ENCODE measurements around the gene DIP2C. TPM values are rescaled to one million over a fixed set of nuclear protein-coding genes. Genes with fewer than 3 reads are reported as not detected.

Gene DIP2C
- total RNA-seq, 2 donors from 2014 or later = 13.0 to 13.7 TPM

DNA sequence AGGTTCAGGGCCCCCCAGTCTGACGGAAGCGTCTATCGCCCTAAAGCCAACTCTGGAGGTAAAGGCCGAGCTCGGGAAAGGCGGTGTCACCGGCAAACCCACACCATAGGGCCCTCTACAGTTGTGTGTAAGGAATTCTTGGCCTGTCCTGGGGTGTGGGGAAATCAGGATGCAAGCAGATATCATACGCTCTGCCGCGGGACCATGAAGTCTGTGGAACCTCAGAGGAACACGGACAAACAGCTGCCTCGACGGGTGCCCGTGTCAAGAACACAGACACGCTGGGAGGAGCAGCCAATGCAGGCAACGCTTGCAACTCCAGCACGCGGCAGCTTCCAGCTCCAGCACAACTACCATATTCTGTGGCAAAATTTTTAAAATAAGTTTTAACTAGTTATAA, 157.9 kb downstream of the DIP2C start:
- no peak overlapping the region for H3K4me3 Mint-ChIP-seq
- 97 to 98% methylated on average over 14 to 18 of the region's 18 CpGs for WGBS, 2 experiments (ENCODE audit: insufficient coverage in 1 of 2, insufficient read length in 1 of 2)
- Histone ChIP-seq H3K27me3 (ENCODE audit: control insufficient read depth, insufficient read depth, low read length, poor library complexity, severe bottlenecking) (no peaks in the 10 kb centered on the region), H3K4me3 (ENCODE audit: low read length) (no peak overlapping the region), H3K27ac (ENCODE audit: low read depth, low read length) (no peak overlapping the region), H3K9me3 (ENCODE audit: control insufficient read depth, low read length) (no peaks in the 10 kb centered on the region), H3K36me3 (ENCODE audit: control insufficient read depth, insufficient read depth, low read length) (no peaks in the 10 kb centered on the region), H3K4me1 (ENCODE audit: control insufficient read depth, insufficient read depth, low read length) (no peaks in the 10 kb centered on the region), H3K9ac (ENCODE audit: extremely low read depth, low read length, poor library complexity, severe bottlenecking) (no peak overlapping the region)
- H3K4me1 Mint-ChIP-seq = no peaks in the 10 kb centered on the region
- no peak overlapping the region for H3K27ac Mint-ChIP-seq
- TF ChIP-seq, protein P1, sequence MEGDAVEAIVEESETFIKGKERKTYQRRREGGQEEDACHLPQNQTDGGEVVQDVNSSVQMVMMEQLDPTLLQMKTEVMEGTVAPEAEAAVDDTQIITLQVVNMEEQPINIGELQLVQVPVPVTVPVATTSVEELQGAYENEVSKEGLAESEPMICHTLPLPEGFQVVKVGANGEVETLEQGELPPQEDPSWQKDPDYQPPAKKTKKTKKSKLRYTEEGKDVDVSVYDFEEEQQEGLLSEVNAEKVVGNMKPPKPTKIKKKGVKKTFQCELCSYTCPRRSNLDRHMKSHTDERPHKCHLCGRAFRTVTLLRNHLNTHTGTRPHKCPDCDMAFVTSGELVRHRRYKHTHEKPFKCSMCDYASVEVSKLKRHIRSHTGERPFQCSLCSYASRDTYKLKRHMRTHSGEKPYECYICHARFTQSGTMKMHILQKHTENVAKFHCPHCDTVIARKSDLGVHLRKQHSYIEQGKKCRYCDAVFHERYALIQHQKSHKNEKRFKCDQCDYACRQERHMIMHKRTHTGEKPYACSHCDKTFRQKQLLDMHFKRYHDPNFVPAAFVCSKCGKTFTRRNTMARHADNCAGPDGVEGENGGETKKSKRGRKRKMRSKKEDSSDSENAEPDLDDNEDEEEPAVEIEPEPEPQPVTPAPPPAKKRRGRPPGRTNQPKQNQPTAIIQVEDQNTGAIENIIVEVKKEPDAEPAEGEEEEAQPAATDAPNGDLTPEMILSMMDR (conservative IDR thresholded peaks at IDR 0.05) = no peak
- H3K36me3 Mint-ChIP-seq (ENCODE audit: low read depth) = no peaks in the 10 kb centered on the region
- no peak for DNase-seq
- H3K27me3 Mint-ChIP-seq (ENCODE audit: insufficient read depth) = no peaks in the 10 kb centered on the region
- no peaks in the 10 kb centered on the region for H3K9me3 Mint-ChIP-seq

DNA sequence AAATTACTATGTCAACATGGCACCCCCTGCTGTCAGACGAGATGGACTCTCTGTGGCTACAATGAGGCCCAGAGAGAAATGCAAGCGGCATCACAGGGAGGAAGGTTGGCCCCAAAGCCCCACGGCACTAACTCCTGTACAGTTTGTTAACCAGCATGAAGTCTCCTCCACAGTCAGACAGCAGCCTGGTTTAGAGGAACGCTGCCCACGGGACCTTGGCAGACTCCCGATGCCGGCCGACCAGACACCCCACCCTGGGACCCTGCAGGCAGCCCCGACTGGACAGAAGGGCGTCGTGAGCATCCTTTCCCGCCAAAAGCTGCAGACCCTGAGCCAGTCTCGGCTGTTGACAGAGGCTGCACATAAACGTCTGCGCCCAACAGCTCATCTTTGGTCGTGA, 158.8 kb downstream of the DIP2C start:
- no peaks in the 10 kb centered on the region for H3K36me3 Mint-ChIP-seq (ENCODE audit: low read depth)
- 95% methylated on average over 14 to 16 of the region's 16 CpGs for WGBS, 2 experiments (ENCODE audit: insufficient coverage in 1 of 2, insufficient read length in 1 of 2)
- no peak for DNase-seq
- no peak overlapping the region for H3K27ac Mint-ChIP-seq
- Histone ChIP-seq H3K4me1 (ENCODE audit: control insufficient read depth, insufficient read depth, low read length) (no peaks in the 10 kb centered on the region), H3K9ac (ENCODE audit: extremely low read depth, low read length, poor library complexity, severe bottlenecking) (no peak overlapping the region), H3K9me3 (ENCODE audit: control insufficient read depth, low read length) (no peaks in the 10 kb centered on the region), H3K36me3 (ENCODE audit: control insufficient read depth, insufficient read depth, low read length) (no peaks in the 10 kb centered on the region), H3K27ac (ENCODE audit: low read depth, low read length) (no peak overlapping the region), H3K4me3 (ENCODE audit: low read length) (no peak overlapping the region), H3K27me3 (ENCODE audit: control insufficient read depth, insufficient read depth, low read length, poor library complexity, severe bottlenecking) (no peaks in the 10 kb centered on the region)
- TF ChIP-seq, protein P1 (conservative IDR thresholded peaks at IDR 0.05) = no peak
- no peak overlapping the region for H3K4me3 Mint-ChIP-seq
- no peaks in the 10 kb centered on the region for H3K9me3 Mint-ChIP-seq
- H3K4me1 Mint-ChIP-seq = no peaks in the 10 kb centered on the region
- H3K27me3 Mint-ChIP-seq (ENCODE audit: insufficient read depth) = no peaks in the 10 kb centered on the region

DNA sequence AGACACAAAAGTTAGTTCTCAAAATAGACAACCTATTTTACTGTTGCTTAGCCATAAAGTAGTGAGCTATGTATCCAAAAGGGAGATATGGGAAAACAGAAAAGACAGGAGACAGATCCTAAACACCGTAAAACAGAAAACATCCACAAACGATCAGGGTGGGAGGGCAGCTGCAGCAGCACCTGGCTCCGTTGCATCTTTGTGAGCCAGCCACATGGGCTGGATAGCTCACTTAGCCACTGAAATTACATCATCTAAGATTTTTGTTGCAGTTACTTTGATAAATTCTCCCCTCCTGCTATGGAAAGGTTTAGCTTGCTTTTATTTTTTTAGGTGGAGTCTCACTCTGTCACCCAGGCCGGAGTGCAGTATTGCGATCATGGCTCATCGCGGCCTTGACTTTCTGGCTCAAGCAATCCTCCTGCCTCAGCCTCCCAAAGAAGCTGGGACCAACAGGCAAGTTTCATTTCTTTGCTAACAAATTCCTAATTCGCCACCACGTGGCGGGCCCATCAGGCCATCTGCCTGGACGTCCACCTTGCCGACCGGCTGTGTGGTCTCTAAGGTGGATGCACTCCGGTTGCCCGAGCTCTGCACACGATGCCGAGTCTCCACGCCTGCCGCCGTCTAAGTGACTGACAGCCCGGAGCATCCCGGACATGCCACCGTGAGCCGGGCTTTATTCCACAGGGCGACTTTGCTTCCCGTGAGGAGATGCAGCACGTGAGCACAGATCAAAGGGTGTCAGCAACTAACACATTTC, 159.8 kb downstream of the DIP2C start:
- Mint-ChIP-seq H3K9me3 (no peaks in the 10 kb centered on the region), H3K4me3 (no peak overlapping the region)

More for the DNA sequence above, 159.8 kb downstream of the DIP2C start:
- no peaks in the 10 kb centered on the region for H3K27me3 ChIP-seq (ENCODE audit: control insufficient read depth, insufficient read depth, low read length, poor library complexity, severe bottlenecking)
- Mint-ChIP-seq H3K27me3 (ENCODE audit: insufficient read depth) (no peaks in the 10 kb centered on the region), H3K27ac (no peak overlapping the region), H3K4me1 (no peaks in the 10 kb centered on the region), H3K36me3 (ENCODE audit: low read depth) (no peaks in the 10 kb centered on the region)
- no peak for DNase-seq
- no peak overlapping the region for H3K27ac ChIP-seq (ENCODE audit: low read depth, low read length)
- no peaks in the 10 kb centered on the region for H3K4me1 ChIP-seq (ENCODE audit: control insufficient read depth, insufficient read depth, low read length)
- no peak overlapping the region for H3K4me3 ChIP-seq (ENCODE audit: low read length)
- TF ChIP-seq, protein P1 (conservative IDR thresholded peaks at IDR 0.05) = no peak
- 95 to 96% methylated on average over 26 to 27 of the region's 27 CpGs for WGBS, 2 experiments (ENCODE audit: insufficient coverage in 1 of 2, insufficient read length in 1 of 2)
- H3K9ac ChIP-seq (ENCODE audit: extremely low read depth, low read length, poor library complexity, severe bottlenecking) = no peak overlapping the region
- H3K9me3 ChIP-seq (ENCODE audit: control insufficient read depth, low read length) = no peaks in the 10 kb centered on the region
- H3K36me3 ChIP-seq (ENCODE audit: control insufficient read depth, insufficient read depth, low read length) = no peaks in the 10 kb centered on the region
